Measurements from ENCODE around the gene NOXA1. TPM values are rescaled to one million over a fixed set of nuclear protein-coding genes. Genes with fewer than 3 reads are reported as not detected.

NOXA1 gene
- total and polyA plus RNA-seq, 5 donors from 2014 or later, result 0.83 to 3.8 (median 1.9) TPM

- no peaks in the 10 kb centered on the region for H3K36me3 Mint-ChIP-seq
- H3K27me3 ChIP-seq (ENCODE audit: control insufficient read depth, insufficient read depth, low read length), result no peaks in the 10 kb centered on the region
- H3K9me3 Mint-ChIP-seq, result peaks cover 0 to 1% (median 0%) of the 10 kb centered on the region in 7 donors
- peak overlapping the region; percentile 60 to 95 (median 93) for H3K27ac Mint-ChIP-seq
- peak overlapping the region; percentile 86 for H3K27ac ChIP-seq (ENCODE audit: insufficient read depth, low read length, poor library complexity, severe bottlenecking)
- H3K9me3 ChIP-seq (ENCODE audit: control insufficient read depth in 2 of 2, low read length in 2 of 2), result no peaks in the 10 kb centered on the region
- H3K4me1 Mint-ChIP-seq, result peaks cover 0 to 46% (median 5%) of the 10 kb centered on the region in 4 donors
- H3K4me1 ChIP-seq (ENCODE audit: control insufficient read depth, insufficient read depth, low read length, poor library complexity, severe bottlenecking), result peaks cover 79% of the 10 kb centered on the region
- H3K36me3 ChIP-seq (ENCODE audit: control insufficient read depth, insufficient read depth, low read length), result no peaks in the 10 kb centered on the region
- DNase-seq (no peak), ATAC-seq (ENCODE audit: low read depth in 2 of 2) (no peak)
- no peaks in the 10 kb centered on the region for H3K27me3 Mint-ChIP-seq
- H3K4me3 ChIP-seq (ENCODE audit: low read depth, low read length), result peak overlapping the region; percentile 32
- H3K4me3 Mint-ChIP-seq, result peak overlapping the region; percentile 27 to 77 (median 70)
Observed at GRCh38 chr9:137459601-137460362, 36.6 kb downstream of the NOXA1 start.

GRCh38 chr9:137460363-137461315, 37.4 kb downstream of the NOXA1 start:
- ATAC-seq (ENCODE audit: low read depth in 2 of 2) (no peak), DNase-seq (no peak)
- Mint-ChIP-seq H3K27me3 (no peaks in the 10 kb centered on the region), H3K9me3 (peaks cover 0 to 1% (median 0%) of the 10 kb centered on the region in 7 donors), H3K36me3 (no peaks in the 10 kb centered on the region), H3K27ac (peak overlapping the region; percentile 86 to 95 (median 93)), H3K4me3 (peak overlapping the region; percentile 27 to 98 (median 56)), H3K4me1 (peaks cover 0 to 43% (median 5%) of the 10 kb centered on the region in 4 donors)
- H3K27me3 ChIP-seq (ENCODE audit: control insufficient read depth, insufficient read depth, low read length), result no peaks in the 10 kb centered on the region
- H3K9me3 ChIP-seq (ENCODE audit: control insufficient read depth in 2 of 2, low read length in 2 of 2), result no peaks in the 10 kb centered on the region
- no peak overlapping the region for H3K4me3 ChIP-seq (ENCODE audit: low read depth, low read length)
- no peaks in the 10 kb centered on the region for H3K36me3 ChIP-seq (ENCODE audit: control insufficient read depth, insufficient read depth, low read length)
- peak overlapping the region; percentile 94 for H3K27ac ChIP-seq (ENCODE audit: insufficient read depth, low read length, poor library complexity, severe bottlenecking)
- peaks cover 70% of the 10 kb centered on the region for H3K4me1 ChIP-seq (ENCODE audit: control insufficient read depth, insufficient read depth, low read length, poor library complexity, severe bottlenecking)

GRCh38 chr9:137461316-137461662, 38.1 kb downstream of the NOXA1 start:
- H3K27ac Mint-ChIP-seq, result peak overlapping the region; percentile 86 to 95 (median 87)
- no peak for DNase-seq
- H3K9me3 Mint-ChIP-seq, result peaks cover 0 to 1% (median 0%) of the 10 kb centered on the region in 7 donors
- Histone ChIP-seq H3K27me3 (ENCODE audit: control insufficient read depth, insufficient read depth, low read length) (no peaks in the 10 kb centered on the region), H3K36me3 (ENCODE audit: control insufficient read depth, insufficient read depth, low read length) (no peaks in the 10 kb centered on the region), H3K4me3 (ENCODE audit: low read depth, low read length) (no peak overlapping the region), H3K9me3 (ENCODE audit: control insufficient read depth in 2 of 2, low read length in 2 of 2) (no peaks in the 10 kb centered on the region), H3K4me1 (ENCODE audit: control insufficient read depth, insufficient read depth, low read length, poor library complexity, severe bottlenecking) (peaks cover 69% of the 10 kb centered on the region), H3K27ac (ENCODE audit: insufficient read depth, low read length, poor library complexity, severe bottlenecking) (peak overlapping the region; percentile 94)
- H3K36me3 Mint-ChIP-seq, result no peaks in the 10 kb centered on the region
- H3K4me1 Mint-ChIP-seq, result peaks cover 0 to 42% (median 6%) of the 10 kb centered on the region in 4 donors
- no peak for ATAC-seq (ENCODE audit: low read depth in 2 of 2)
- peak overlapping the region in 3 of 4 donors; percentile 36 to 98 (median 43) for H3K4me3 Mint-ChIP-seq
- no peaks in the 10 kb centered on the region for H3K27me3 Mint-ChIP-seq

- peak overlapping the region; percentile 95 to 98 (median 97) for H3K27ac Mint-ChIP-seq
- Histone ChIP-seq H3K4me3 (ENCODE audit: low read depth, low read length) (no peak overlapping the region), H3K9me3 (ENCODE audit: control insufficient read depth in 2 of 2, low read length in 2 of 2) (no peaks in the 10 kb centered on the region), H3K4me1 (ENCODE audit: control insufficient read depth, insufficient read depth, low read length, poor library complexity, severe bottlenecking) (peaks cover 65% of the 10 kb centered on the region), H3K36me3 (ENCODE audit: control insufficient read depth, insufficient read depth, low read length) (no peaks in the 10 kb centered on the region), H3K27ac (ENCODE audit: insufficient read depth, low read length, poor library complexity, severe bottlenecking) (peak overlapping the region; percentile 94), H3K27me3 (ENCODE audit: control insufficient read depth, insufficient read depth, low read length) (no peaks in the 10 kb centered on the region)
- ATAC-seq (ENCODE audit: low read depth in 2 of 2), result peak; percentile 78 to 82
- H3K9me3 Mint-ChIP-seq, result peaks cover 0 to 1% (median 0%) of the 10 kb centered on the region in 7 donors
- H3K4me1 Mint-ChIP-seq, result peaks cover 0 to 38% (median 6%) of the 10 kb centered on the region in 4 donors
- no peaks in the 10 kb centered on the region for H3K27me3 Mint-ChIP-seq
- peak overlapping the region; percentile 87 to 98 (median 88) for H3K4me3 Mint-ChIP-seq
- DNase-seq, result peak; percentile 77 to 96 (median 94)
- no peaks in the 10 kb centered on the region for H3K36me3 Mint-ChIP-seq
Observed at GRCh38 chr9:137461663-137462395, 38.6 kb downstream of the NOXA1 start.

- no peaks in the 10 kb centered on the region for H3K27me3 ChIP-seq (ENCODE audit: control insufficient read depth, insufficient read depth, low read length)
- no peaks in the 10 kb centered on the region for H3K27me3 Mint-ChIP-seq
- H3K4me1 ChIP-seq (ENCODE audit: control insufficient read depth, insufficient read depth, low read length, poor library complexity, severe bottlenecking), result peaks cover 59% of the 10 kb centered on the region
- no peaks in the 10 kb centered on the region for H3K36me3 ChIP-seq (ENCODE audit: control insufficient read depth, insufficient read depth, low read length)
- peak overlapping the region; percentile 95 to 98 (median 97) for H3K27ac Mint-ChIP-seq
- peak overlapping the region; percentile 87 to 98 (median 88) for H3K4me3 Mint-ChIP-seq
- no peaks in the 10 kb centered on the region for H3K9me3 ChIP-seq (ENCODE audit: control insufficient read depth in 2 of 2, low read length in 2 of 2)
- peaks cover 0 to 1% (median 0%) of the 10 kb centered on the region in 7 donors for H3K9me3 Mint-ChIP-seq
- H3K36me3 Mint-ChIP-seq, result no peaks in the 10 kb centered on the region
- DNase-seq, result no peak
- H3K4me1 Mint-ChIP-seq, result peaks cover 0 to 34% (median 6%) of the 10 kb centered on the region in 4 donors
- no peak for ATAC-seq (ENCODE audit: low read depth in 2 of 2)
- no peak overlapping the region for H3K4me3 ChIP-seq (ENCODE audit: low read depth, low read length)
- H3K27ac ChIP-seq (ENCODE audit: insufficient read depth, low read length, poor library complexity, severe bottlenecking), result peak overlapping the region; percentile 94
Observed at GRCh38 chr9:137462396-137462985, 39.3 kb downstream of the NOXA1 start.

- Mint-ChIP-seq H3K27me3 (peaks cover 5% of the 10 kb centered on the region), H3K4me3 (peak overlapping the region; percentile 27 to 98 (median 67)), H3K9me3 (peaks cover 0 to 3% (median 0%) of the 10 kb centered on the region in 7 donors), H3K4me1 (peaks cover 0 to 34% (median 6%) of the 10 kb centered on the region in 4 donors), H3K36me3 (no peaks in the 10 kb centered on the region), H3K27ac (peak overlapping the region; percentile 75 to 95 (median 90))
- no peak for ATAC-seq (ENCODE audit: low read depth in 2 of 2)
- Histone ChIP-seq H3K4me1 (ENCODE audit: control insufficient read depth, insufficient read depth, low read length, poor library complexity, severe bottlenecking) (peaks cover 51% of the 10 kb centered on the region), H3K27me3 (ENCODE audit: control insufficient read depth, insufficient read depth, low read length) (no peaks in the 10 kb centered on the region), H3K27ac (ENCODE audit: insufficient read depth, low read length, poor library complexity, severe bottlenecking) (peak overlapping the region; percentile 94), H3K4me3 (ENCODE audit: low read depth, low read length) (no peak overlapping the region), H3K9me3 (ENCODE audit: control insufficient read depth in 2 of 2, low read length in 2 of 2) (no peaks in the 10 kb centered on the region), H3K36me3 (ENCODE audit: control insufficient read depth, insufficient read depth, low read length) (no peaks in the 10 kb centered on the region)
- no peak for DNase-seq
Observed at GRCh38 chr9:137462986-137463930, 40.1 kb downstream of the NOXA1 start.
